Caco-2 (cell line): ENCODE results near the gene ATXN2L. TPM values are rescaled to one million over a fixed set of nuclear protein-coding genes. Genes with fewer than 3 reads are reported as not detected.
"Not testable (repeated sequence)": the region's sequence is repeated elsewhere in the genome, so short reads cannot be mapped to it uniquely, and the experiment has no call there.

Experiments
- BruUV-seq: library from RNA; stranded (reverse); fragments of 400-500 nt; replicated peaks from 2 replicates; lab custom pipeline; 2021; lab: Mats Ljungman, UMichigan
- CTCF ChIA-PET: fragments of 300-600 bp; sonication (Branson Sonifier 250); formaldehyde crosslinking; loops from one replicate; lab custom pipeline; 2022; ENCODE audit warnings: antibody characterized with exemption; lab: Charles Lee
- POLR2A ChIA-PET: fragments of 300-600 bp; sonication (Branson Sonifier 250); formaldehyde crosslinking; loops from one replicate; lab custom pipeline; 2022; ENCODE audit warnings: antibody characterized with exemption; lab: Charles Lee
- DNase-seq, 2 experiments: peaks; one replicate each; pipeline versions ENCODE4 v3.0.0 to v3.0.0-alpha.2; 2020 to 2022
- H3K27me3 ChIP-seq: replicated peaks from 2 replicates; pipeline ENCODE4 v1.6.0; 2011; ENCODE audit warnings: low read length; ENCODE audit not compliant: control insufficient read depth, insufficient read depth
- H3K36me3 ChIP-seq: 2 replicates; pipeline ENCODE4 v1.5.1; 2011; ENCODE audit warnings: low read length; ENCODE audit not compliant: control insufficient read depth, insufficient read depth
- H3K4me1 ChIP-seq: fragments of 250-450 bp; sonication (Bioruptor Pico); 2 replicates; pipeline ENCODE4 v1.5.1; 2020; ENCODE audit warnings: mild to moderate bottlenecking
- H3K4me3 ChIP-seq: 2 replicates; pipeline ENCODE4 v1.5.1; 2011; ENCODE audit warnings: low read depth, mild to moderate bottlenecking, control low read depth, low read length
- H3K9me3 ChIP-seq: fragments of 250-450 bp; sonication (Bioruptor Pico); 2 replicates; pipeline ENCODE4 v1.5.1; 2020; ENCODE audit warnings: mild to moderate bottlenecking, moderate library complexity
- H3K27ac Mint-ChIP-seq: one replicate; pipeline ENCODE4 v1.8.0; 2022; ENCODE audit warnings: mixed read lengths; ENCODE audit not compliant: unreplicated experiment
- H3K27me3 Mint-ChIP-seq: one replicate; pipeline ENCODE4 v1.8.0; 2022; ENCODE audit warnings: mixed read lengths; ENCODE audit not compliant: insufficient read depth, unreplicated experiment
- H3K36me3 Mint-ChIP-seq: one replicate; pipeline ENCODE4 v1.8.0; 2022; ENCODE audit warnings: mild to moderate bottlenecking, mixed read lengths; ENCODE audit not compliant: insufficient read depth, unreplicated experiment
- H3K4me1 Mint-ChIP-seq: one replicate; pipeline ENCODE4 v1.8.0; 2022; ENCODE audit warnings: low read depth, mixed read lengths; ENCODE audit not compliant: unreplicated experiment
- H3K4me3 Mint-ChIP-seq: one replicate; pipeline ENCODE4 v1.8.0; 2022; ENCODE audit warnings: mild to moderate bottlenecking, moderate library complexity, mixed read lengths; ENCODE audit not compliant: unreplicated experiment
- H3K9me3 Mint-ChIP-seq: one replicate; pipeline ENCODE4 v1.8.0; 2022; ENCODE audit warnings: mixed read lengths; ENCODE audit not compliant: unreplicated experiment
- intact Hi-C: fragments of 100-400 bp; cut with micrococcal nuclease; formaldehyde crosslinking; loops from one replicate; pipeline ENCODE4 v1.10.0; 2022; ENCODE audit not compliant: unreplicated experiment
- total RNA-seq: library from RNA; stranded (reverse); gene quantifications from 2 replicates; pipeline ENCODE4 v1.2.3, GENCODE V29; 2022
- TF ChIP-seq, protein P1 (sequence below), 2 experiments: fragments of 200-600 bp in 1 of 2; IDR thresholded peaks; 1 replicate in 1 of 2; 2 replicates in 1 of 2; pipeline versions ENCODE4 v1.5.1 to v1.8.0; 2011 to 2022; ENCODE audit warnings: antibody characterized with exemption in 1 of 2, control low read depth in 1 of 2, inconsistent platforms in 1 of 2, low read depth in 1 of 2, low read length in 1 of 2, mild to moderate bottlenecking in 1 of 2, moderate library complexity in 1 of 2; ENCODE audit not compliant: insufficient read depth in 1 of 2, severe bottlenecking in 1 of 2, unreplicated experiment in 1 of 2

Gene ATXN2L
- total RNA-seq, 1 experiment from 2014 or later, result 352 TPM

DNA sequence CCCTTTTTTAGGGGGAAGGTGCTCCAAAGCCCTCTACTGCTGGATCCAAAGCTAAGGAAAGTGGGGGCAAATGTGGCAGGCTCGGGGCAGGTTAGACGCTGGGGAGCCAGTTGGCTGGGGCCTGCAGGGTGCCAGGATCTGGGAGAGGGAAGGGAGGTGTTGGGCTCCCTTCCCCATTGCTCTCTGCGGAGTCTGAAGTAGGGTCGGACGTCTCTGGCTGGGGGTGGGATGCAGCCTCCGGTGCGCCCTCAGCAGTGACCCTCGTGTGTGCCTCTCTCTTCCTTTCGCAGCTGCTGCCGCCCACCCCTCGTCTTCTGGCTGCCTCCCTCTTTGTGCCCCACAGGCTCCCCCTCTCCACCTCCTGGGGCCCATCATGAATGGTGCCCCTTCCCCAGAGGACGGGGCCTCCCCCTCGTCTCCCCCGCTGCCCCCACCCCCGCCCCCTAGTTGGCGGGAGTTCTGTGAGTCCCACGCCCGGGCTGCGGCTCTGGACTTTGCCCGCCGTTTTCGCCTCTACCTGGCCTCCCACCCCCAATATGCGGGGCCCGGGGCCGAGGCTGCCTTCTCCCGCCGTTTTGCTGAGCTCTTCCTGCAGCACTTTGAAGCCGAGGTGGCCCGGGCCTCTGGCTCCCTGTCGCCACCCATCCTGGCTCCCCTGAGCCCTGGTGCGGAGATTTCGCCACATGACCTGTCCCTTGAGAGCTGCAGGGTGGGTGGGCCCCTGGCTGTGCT, 43.1 kb downstream of the ATXN2L start:
- no peak overlapping the region for H3K27ac Mint-ChIP-seq
- intact Hi-C loops, result no loop called here
- no peaks in the 10 kb centered on the region for H3K27me3 Mint-ChIP-seq
- H3K27me3 ChIP-seq, result no peaks in the 10 kb centered on the region
- H3K9me3 ChIP-seq, result no peaks in the 10 kb centered on the region
- ChIA-PET POLR2A (no interaction called here), CTCF (no interaction called here)
- H3K36me3 ChIP-seq, result no peaks in the 10 kb centered on the region; the same call in 1 of the 2 replicates
- TF ChIP-seq, protein P1, sequence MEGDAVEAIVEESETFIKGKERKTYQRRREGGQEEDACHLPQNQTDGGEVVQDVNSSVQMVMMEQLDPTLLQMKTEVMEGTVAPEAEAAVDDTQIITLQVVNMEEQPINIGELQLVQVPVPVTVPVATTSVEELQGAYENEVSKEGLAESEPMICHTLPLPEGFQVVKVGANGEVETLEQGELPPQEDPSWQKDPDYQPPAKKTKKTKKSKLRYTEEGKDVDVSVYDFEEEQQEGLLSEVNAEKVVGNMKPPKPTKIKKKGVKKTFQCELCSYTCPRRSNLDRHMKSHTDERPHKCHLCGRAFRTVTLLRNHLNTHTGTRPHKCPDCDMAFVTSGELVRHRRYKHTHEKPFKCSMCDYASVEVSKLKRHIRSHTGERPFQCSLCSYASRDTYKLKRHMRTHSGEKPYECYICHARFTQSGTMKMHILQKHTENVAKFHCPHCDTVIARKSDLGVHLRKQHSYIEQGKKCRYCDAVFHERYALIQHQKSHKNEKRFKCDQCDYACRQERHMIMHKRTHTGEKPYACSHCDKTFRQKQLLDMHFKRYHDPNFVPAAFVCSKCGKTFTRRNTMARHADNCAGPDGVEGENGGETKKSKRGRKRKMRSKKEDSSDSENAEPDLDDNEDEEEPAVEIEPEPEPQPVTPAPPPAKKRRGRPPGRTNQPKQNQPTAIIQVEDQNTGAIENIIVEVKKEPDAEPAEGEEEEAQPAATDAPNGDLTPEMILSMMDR (IDR thresholded peaks at IDR 0.05; ENCODE audit: insufficient read depth in 1 of 2, low read depth in 1 of 2, low read length in 1 of 2, severe bottlenecking in 1 of 2, unreplicated experiment in 1 of 2), result no peak
- BruUV-seq, result no TSS peak
- H3K36me3 Mint-ChIP-seq, result peaks cover 55% of the 10 kb centered on the region
- DNase-seq, result no peak
- H3K4me3 ChIP-seq, result no peak overlapping the region
- H3K4me1 Mint-ChIP-seq, result peaks cover 13% of the 10 kb centered on the region
- peaks cover 12% of the 10 kb centered on the region for H3K4me1 ChIP-seq
- H3K4me3 Mint-ChIP-seq, result no peak overlapping the region
- H3K9me3 Mint-ChIP-seq, result no peaks in the 10 kb centered on the region

- H3K36me3 ChIP-seq, result no peaks in the 10 kb centered on the region; the same call in 1 of the 2 replicates
- Mint-ChIP-seq H3K27ac (no peak overlapping the region), H3K4me1 (peaks cover 13% of the 10 kb centered on the region), H3K36me3 (peaks cover 55% of the 10 kb centered on the region), H3K4me3 (no peak overlapping the region), H3K9me3 (no peaks in the 10 kb centered on the region), H3K27me3 (no peaks in the 10 kb centered on the region)
- CTCF ChIA-PET, result no interaction called here
- H3K4me3 ChIP-seq, result no peak overlapping the region
- POLR2A ChIA-PET, result no interaction called here
- no TSS peak for BruUV-seq
- DNase-seq, result no peak
- H3K9me3 ChIP-seq, result no peaks in the 10 kb centered on the region
- H3K4me1 ChIP-seq, result peaks cover 12% of the 10 kb centered on the region
- H3K27me3 ChIP-seq, result no peaks in the 10 kb centered on the region
- TF ChIP-seq, protein P1 (IDR thresholded peaks at IDR 0.05; ENCODE audit: insufficient read depth in 1 of 2, low read depth in 1 of 2, low read length in 1 of 2, severe bottlenecking in 1 of 2, unreplicated experiment in 1 of 2), result no peak
- intact Hi-C loops, result no loop called here
Observed at GRCh38 chr16:28866454-28866804, 43.6 kb downstream of the ATXN2L start.

DNA sequence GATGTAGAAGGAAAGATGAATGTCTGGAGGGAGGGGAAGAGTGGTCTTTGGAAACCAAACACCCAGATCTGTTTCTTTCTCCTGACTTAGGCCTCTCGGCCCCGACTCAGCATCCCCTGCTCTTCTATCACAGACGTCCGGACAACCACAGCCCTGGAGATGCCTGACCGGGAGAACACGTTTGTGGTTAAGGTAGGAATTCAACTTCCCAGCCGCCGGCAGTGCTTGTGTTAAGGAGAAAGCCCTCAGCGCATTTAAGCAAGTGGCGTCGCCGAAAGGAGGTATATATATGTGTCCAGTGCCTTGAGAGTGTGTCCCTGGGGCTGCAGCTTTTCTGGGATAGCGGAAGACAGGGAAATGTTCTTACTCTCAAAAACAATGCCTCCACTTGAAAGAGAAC, 44.4 kb downstream of the ATXN2L start:
- BruUV-seq, result no TSS peak
- POLR2A ChIA-PET, result no interaction called here
- intact Hi-C loops, result no loop called here

GRCh38 chr16:28867646-28868045, 44.8 kb downstream of the ATXN2L start:
- H3K9me3 ChIP-seq, H3K36me3 ChIP-seq, DNase-seq, H3K27ac Mint-ChIP-seq, H3K27me3 Mint-ChIP-seq, intact Hi-C loops, POLR2A ChIA-PET, BruUV-seq, CTCF ChIA-PET, H3K4me3 Mint-ChIP-seq, H3K27me3 ChIP-seq, H3K4me3 ChIP-seq, H3K9me3 Mint-ChIP-seq: not testable (repeated sequence)
- peaks cover 12% of the 10 kb centered on the region for H3K4me1 ChIP-seq
- Mint-ChIP-seq H3K36me3 (peaks cover 66% of the 10 kb centered on the region), H3K4me1 (peaks cover 13% of the 10 kb centered on the region)

More for the DNA sequence above, 44.4 kb downstream of the ATXN2L start:
- Histone ChIP-seq H3K36me3 (no peaks in the 10 kb centered on the region; the same call in 1 of the 2 replicates), H3K4me3 (no peak overlapping the region), H3K27me3 (no peaks in the 10 kb centered on the region), H3K9me3 (no peaks in the 10 kb centered on the region), H3K4me1 (peaks cover 12% of the 10 kb centered on the region)
- Mint-ChIP-seq H3K4me3 (no peak overlapping the region), H3K9me3 (no peaks in the 10 kb centered on the region), H3K36me3 (peaks cover 62% of the 10 kb centered on the region), H3K4me1 (peaks cover 13% of the 10 kb centered on the region), H3K27ac (no peak overlapping the region), H3K27me3 (no peaks in the 10 kb centered on the region)
- TF ChIP-seq, protein P1 (IDR thresholded peaks at IDR 0.05; ENCODE audit: insufficient read depth in 1 of 2, low read depth in 1 of 2, low read length in 1 of 2, severe bottlenecking in 1 of 2, unreplicated experiment in 1 of 2), result no peak
- CTCF ChIA-PET, result no interaction called here
- DNase-seq, result no peak
